ENCODE measurements around the gene CRKL. TPM values are rescaled to one million over a fixed set of nuclear protein-coding genes. Genes with fewer than 3 reads are reported as not detected.

CRKL gene
- total RNA-seq, 1 experiment from 2014 or later: 106 TPM

GRCh38 chr22:21000207-21000986 lies 83.2 kb downstream of the CRKL start:
- no peak overlapping the region for H3K27ac ChIP-seq (ENCODE audit: insufficient read length, low read depth, low read length)
- H2BK12ac ChIP-seq (ENCODE audit: insufficient read length, low read depth, low read length): no peak overlapping the region
- Mint-ChIP-seq H3K4me3 (peak overlapping the region; percentile 88 to 92), H3K36me3 (ENCODE audit: insufficient read depth in 1 of 3, low read depth in 3 of 3) (peaks cover 0 to 12% (median 1%) of the 10 kb centered on the region in 3 experiments; a peak in 5 of 7 replicates), H3K27me3 (ENCODE audit: low read depth) (no peaks in the 10 kb centered on the region), H3K9me3 (no peaks in the 10 kb centered on the region), H3K4me1 (peaks cover 11 to 17% of the 10 kb centered on the region in 2 experiments), H3K27ac (no peak overlapping the region; a peak in 1 of 7 replicates)
- no peak overlapping the region for H2BK120ac ChIP-seq (ENCODE audit: low read depth, low read length, poor library complexity, severe bottlenecking)
- no peak overlapping the region for H2AK5ac ChIP-seq (ENCODE audit: insufficient read length, low read length)
- H2BK5ac ChIP-seq (ENCODE audit: insufficient read length, low read length): no peak overlapping the region
- H3K9me3 ChIP-seq (ENCODE audit: control insufficient read depth, low read depth, low read length): no peaks in the 10 kb centered on the region
- no peaks in the 10 kb centered on the region for H4K20me1 ChIP-seq (ENCODE audit: control insufficient read depth, insufficient read depth, insufficient read length)
- peaks cover 11% of the 10 kb centered on the region for H3K23me2 ChIP-seq (ENCODE audit: insufficient read length, low read depth, low read length, poor library complexity, severe bottlenecking)
- H4K8ac ChIP-seq (replicated peaks; ENCODE audit: insufficient read length, low read depth, low read length): no peak overlapping the region
- no peak overlapping the region for H3K14ac ChIP-seq (ENCODE audit: insufficient read depth, low read length)
- H3K79me1 ChIP-seq (ENCODE audit: insufficient read depth, low read depth, low read length, poor library complexity, severe bottlenecking): no peaks in the 10 kb centered on the region
- no peak for DNase-seq
- no peak overlapping the region for H3T11ph ChIP-seq (ENCODE audit: low read length)
- H3K79me2 ChIP-seq (ENCODE audit: insufficient read depth, low read length): no peaks in the 10 kb centered on the region
- no peaks in the 10 kb centered on the region; the same call in 1 of the 2 replicates for H3K4me1 ChIP-seq (ENCODE audit: insufficient read depth, low read length)
- no peak overlapping the region for H3K4ac ChIP-seq (ENCODE audit: low read depth, low read length)
- H4K5ac ChIP-seq (ENCODE audit: insufficient read length, low read depth, low read length): no peak overlapping the region
- peak overlapping the region; percentile 57 for H3K4me2 ChIP-seq (ENCODE audit: insufficient read depth, insufficient read length, low read length)
- H3K23ac ChIP-seq (ENCODE audit: insufficient read length, low read depth, low read length): no peak overlapping the region
- no peak for TF ChIP-seq CTCF (conservative IDR thresholded peaks at IDR 0.05)
- peak overlapping the region; percentile 48 for H3K9ac ChIP-seq (ENCODE audit: extremely low read depth, insufficient read length, low read length)
- no peak overlapping the region for H2AFZ ChIP-seq (ENCODE audit: low read length)
- H4K91ac ChIP-seq (ENCODE audit: insufficient read length, low read depth, low read length): no peak overlapping the region
- WGBS (ENCODE audit: extremely low coverage, insufficient read length, low lambda C conversion rate): no CpG with 5 or more reads among the region's 22 CpGs
- H3K18ac ChIP-seq (ENCODE audit: insufficient read length, low read depth, low read length): no peak overlapping the region
- H2BK20ac ChIP-seq (ENCODE audit: low read depth, low read length, poor library complexity, severe bottlenecking): no peak overlapping the region
- H3K56ac ChIP-seq (ENCODE audit: insufficient read length, low read depth, low read length): no peak overlapping the region
- no peak overlapping the region for H2BK15ac ChIP-seq (ENCODE audit: low read depth, low read length)
- H3K27me3 ChIP-seq (ENCODE audit: insufficient read depth, low read length): no peaks in the 10 kb centered on the region
